Dendritic cell treated with granulocyte-macrophage colony-stimulating factor and Interleukin-4, amounts not matched to agents 40 ng/mL and 50 ng/mL, for 4 days (primary cell): ENCODE measurements around the gene PCBP3.
"Not testable (repeated sequence)": the region's sequence is repeated elsewhere in the genome, so short reads cannot be mapped to it uniquely, and the experiment has no call there.

Source experiments
- H3K27ac Mint-ChIP-seq: one replicate; pipeline ENCODE4 v1.8.0; 2022; ENCODE audit warnings: mild to moderate bottlenecking, mixed read lengths
- H3K27me3 Mint-ChIP-seq: one replicate; pipeline ENCODE4 v1.8.0; 2022; ENCODE audit warnings: mild to moderate bottlenecking, mixed read lengths
- H3K36me3 Mint-ChIP-seq: one replicate; pipeline ENCODE4 v1.8.0; 2022; ENCODE audit warnings: low read depth, mixed read lengths
- H3K4me1 Mint-ChIP-seq: one replicate; pipeline ENCODE4 v1.8.0; 2022; ENCODE audit warnings: low read depth, mixed read lengths
- H3K4me3 Mint-ChIP-seq: one replicate; pipeline ENCODE4 v1.8.0; 2022; ENCODE audit warnings: mild to moderate bottlenecking, moderate library complexity, mixed read lengths
- H3K9me3 Mint-ChIP-seq: one replicate; pipeline ENCODE4 v1.8.0; 2022; ENCODE audit warnings: mixed read lengths
- intact Hi-C: fragments of 100-400 bp; cut with micrococcal nuclease; formaldehyde crosslinking; loops from one replicate; pipeline ENCODE4 v1.15.0; 2022

The PCBP3 gene

DNA sequence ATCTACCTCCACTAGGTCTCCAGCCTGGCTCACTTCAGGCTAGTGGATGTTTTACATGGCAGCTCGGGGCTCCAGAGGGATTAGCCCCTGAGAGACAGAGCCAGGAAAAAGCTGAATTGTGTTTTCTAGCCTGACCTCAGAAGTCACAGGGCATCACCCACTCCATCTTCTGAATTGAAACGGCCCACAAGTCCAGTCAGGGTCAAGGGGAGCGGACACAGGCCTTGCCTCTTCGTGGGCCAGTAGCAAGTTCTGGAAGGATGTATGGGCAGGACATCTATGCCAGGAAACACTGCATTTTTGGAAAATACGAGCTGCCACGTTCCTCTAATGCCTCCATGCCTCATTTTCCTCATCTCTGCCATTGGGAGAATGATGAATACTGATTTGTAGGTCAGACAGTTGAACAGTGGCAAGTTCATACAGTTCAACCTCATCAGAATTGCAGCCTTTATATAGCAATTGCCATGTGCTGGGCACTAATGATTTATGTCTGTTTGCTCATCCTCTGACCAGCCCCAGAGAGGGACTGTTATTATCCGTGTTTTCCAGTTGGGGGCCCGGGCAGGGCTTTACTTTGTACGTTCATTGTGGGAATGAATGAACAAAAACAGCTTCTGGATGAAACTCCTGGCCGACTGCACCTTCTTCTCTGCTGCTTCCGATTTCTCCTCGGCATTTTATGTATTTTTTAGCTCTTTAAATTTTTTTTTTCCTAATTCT, 23.2 kb upstream of the PCBP3 start:
- Mint-ChIP-seq H3K9me3 (peaks cover 10% of the 10 kb centered on the region), H3K27me3 (peaks cover 6% of the 10 kb centered on the region), H3K36me3 (no peaks in the 10 kb centered on the region), H3K4me3 (no peak overlapping the region), H3K27ac (no peak overlapping the region), H3K4me1 (peaks cover 8% of the 10 kb centered on the region)
- intact Hi-C loops = no loop called here

- H3K27me3 Mint-ChIP-seq, H3K4me1 Mint-ChIP-seq, H3K27ac Mint-ChIP-seq: not testable (repeated sequence)
Measured at GRCh38 chr21:45621435-45622331, 21.8 kb upstream of the PCBP3 start.

DNA sequence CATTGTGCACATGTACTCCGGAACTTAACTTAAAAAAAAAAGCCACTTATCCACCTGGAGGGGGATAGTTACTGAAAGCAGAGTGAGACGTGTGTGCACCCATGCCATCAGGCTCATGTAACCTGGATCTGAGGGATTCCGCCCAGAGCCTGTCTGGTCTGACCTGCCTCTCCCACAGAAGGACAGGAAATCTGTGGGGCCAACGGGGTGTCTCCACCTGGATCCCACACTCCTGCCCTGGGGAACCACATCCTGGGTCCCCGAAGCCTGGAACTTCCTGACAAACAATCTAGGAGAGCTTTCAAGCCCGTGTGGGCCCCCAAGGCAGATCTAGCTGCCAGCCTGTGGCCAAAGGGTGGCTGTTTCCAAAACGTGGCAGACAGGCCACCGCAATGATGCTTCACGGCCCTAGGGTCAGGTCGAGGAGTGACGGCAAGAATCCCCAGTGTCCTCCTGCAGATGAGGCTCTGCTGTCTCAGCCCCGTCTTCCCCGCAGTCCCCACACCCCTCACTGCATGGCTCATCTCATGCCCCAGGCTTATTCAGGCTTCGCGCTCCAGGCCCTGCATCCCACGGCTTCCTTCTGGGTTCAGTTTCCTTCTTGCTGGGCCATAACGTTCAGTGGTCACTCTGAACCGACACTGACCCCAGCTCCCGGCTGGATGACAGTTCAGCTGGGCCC, 21.0 kb upstream of the PCBP3 start:
- H3K4me3 Mint-ChIP-seq = no peak overlapping the region
- H3K27me3 Mint-ChIP-seq = peaks cover 4% of the 10 kb centered on the region
- H3K9me3 Mint-ChIP-seq = peaks cover 10% of the 10 kb centered on the region
- H3K36me3 Mint-ChIP-seq = no peaks in the 10 kb centered on the region
- H3K4me1 Mint-ChIP-seq = peaks cover 8% of the 10 kb centered on the region
- H3K27ac Mint-ChIP-seq = no peak overlapping the region
- intact Hi-C loops = no loop called here

More at GRCh38 chr21:45621435-45622331, 21.8 kb upstream of the PCBP3 start:
- H3K4me3 Mint-ChIP-seq, H3K36me3 Mint-ChIP-seq, intact Hi-C loops: not testable (repeated sequence)
- peaks cover 10% of the 10 kb centered on the region for H3K9me3 Mint-ChIP-seq

DNA sequence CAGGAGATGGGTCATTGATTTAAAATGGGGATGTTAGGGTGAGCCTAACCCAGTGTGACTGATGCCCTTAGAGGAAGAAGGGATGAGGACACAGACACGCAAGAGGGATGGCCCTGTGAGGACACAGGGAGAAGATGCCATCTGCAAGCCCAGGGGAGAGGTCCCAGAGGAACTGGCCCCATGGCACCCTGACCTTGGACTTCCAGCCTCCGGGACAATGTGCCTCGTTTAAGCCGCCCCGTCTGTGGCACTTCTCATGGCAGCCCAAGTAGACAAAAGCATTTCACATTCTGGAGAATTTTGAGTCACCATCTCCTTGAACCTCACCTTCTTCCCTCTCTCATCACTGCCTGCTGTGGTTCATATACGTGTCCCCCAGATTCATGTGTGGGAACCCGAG, 20.1 kb upstream of the PCBP3 start:
- Mint-ChIP-seq H3K27ac (no peak overlapping the region), H3K27me3 (peaks cover 8% of the 10 kb centered on the region), H3K36me3 (no peaks in the 10 kb centered on the region), H3K4me3 (no peak overlapping the region), H3K4me1 (peaks cover 4% of the 10 kb centered on the region), H3K9me3 (peaks cover 10% of the 10 kb centered on the region)
- intact Hi-C loops = no loop called here

GRCh38 chr21:45626127-45626526, 17.4 kb upstream of the PCBP3 start:
- H3K27me3 Mint-ChIP-seq, H3K36me3 Mint-ChIP-seq, H3K4me1 Mint-ChIP-seq, H3K27ac Mint-ChIP-seq, intact Hi-C loops, H3K4me3 Mint-ChIP-seq, H3K9me3 Mint-ChIP-seq: not testable (repeated sequence)

GRCh38 chr21:45629046-45629981, 14.2 kb upstream of the PCBP3 start:
- H3K4me3 Mint-ChIP-seq = no peak overlapping the region
- intact Hi-C loops = no loop called here
- no peaks in the 10 kb centered on the region for H3K36me3 Mint-ChIP-seq
- peaks cover 7% of the 10 kb centered on the region for H3K27me3 Mint-ChIP-seq
- no peaks in the 10 kb centered on the region for H3K4me1 Mint-ChIP-seq
- H3K9me3 Mint-ChIP-seq = no peaks in the 10 kb centered on the region
- H3K27ac Mint-ChIP-seq = no peak overlapping the region

DNA sequence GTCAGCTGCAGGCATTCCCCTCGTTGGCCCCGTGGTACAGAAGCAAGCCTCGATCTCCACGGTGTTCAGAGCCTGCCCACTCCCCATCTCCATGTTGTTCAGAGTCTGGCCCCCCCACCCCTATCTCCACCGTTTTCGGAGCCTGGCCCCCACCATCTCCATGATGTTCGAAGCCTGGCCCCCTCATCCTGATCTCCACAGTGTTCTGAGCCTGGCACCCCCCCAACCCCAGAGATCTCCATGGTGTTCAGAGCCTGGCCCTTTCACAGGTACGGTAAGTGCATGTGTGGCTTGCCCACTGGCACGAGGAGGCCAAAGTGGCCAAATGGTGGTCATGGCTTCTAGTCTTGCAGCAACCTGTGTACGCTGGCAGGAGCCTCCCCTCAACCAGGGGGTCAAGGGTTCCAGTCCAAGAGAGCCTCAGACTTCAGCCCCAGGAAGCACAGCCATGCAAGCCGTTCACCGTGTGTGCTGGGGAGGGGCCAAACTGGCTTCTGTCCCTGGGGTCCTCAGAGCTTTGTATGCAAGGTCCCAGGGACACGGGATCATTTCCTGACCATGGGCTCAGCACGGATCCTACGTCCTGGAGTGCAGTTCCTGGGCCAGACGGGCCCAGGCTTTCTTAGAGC, 13.3 kb upstream of the PCBP3 start:
- no peaks in the 10 kb centered on the region for H3K36me3 Mint-ChIP-seq
- H3K27ac Mint-ChIP-seq = no peak overlapping the region
- no peaks in the 10 kb centered on the region for H3K4me1 Mint-ChIP-seq
- no peaks in the 10 kb centered on the region for H3K9me3 Mint-ChIP-seq
- H3K27me3 Mint-ChIP-seq = peaks cover 4% of the 10 kb centered on the region
- no peak overlapping the region for H3K4me3 Mint-ChIP-seq
- intact Hi-C loops = no loop called here

DNA sequence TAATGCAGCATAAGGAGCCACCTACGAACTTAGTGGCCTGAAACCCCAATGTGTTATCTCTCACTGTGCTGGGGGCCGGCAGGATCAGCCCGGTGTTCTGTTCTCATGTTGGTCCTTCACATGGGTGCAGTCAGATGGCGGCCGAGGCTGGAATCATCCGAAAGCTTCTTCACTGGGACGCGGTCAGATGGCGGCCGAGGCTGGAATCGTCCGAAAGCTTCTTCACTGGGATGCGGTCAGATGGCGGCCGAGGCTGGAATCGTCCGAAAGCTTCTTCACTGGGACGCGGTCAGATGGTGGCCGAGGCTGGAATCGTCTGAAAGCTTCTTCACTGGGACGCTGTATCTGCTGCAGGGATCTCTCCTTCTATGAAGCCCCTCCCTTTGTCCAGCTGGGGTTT, 12.6 kb upstream of the PCBP3 start:
- peaks cover 4% of the 10 kb centered on the region for H3K27me3 Mint-ChIP-seq
- H3K27ac Mint-ChIP-seq = no peak overlapping the region
- no peaks in the 10 kb centered on the region for H3K9me3 Mint-ChIP-seq
- no peaks in the 10 kb centered on the region for H3K36me3 Mint-ChIP-seq
- no peaks in the 10 kb centered on the region for H3K4me1 Mint-ChIP-seq
- H3K4me3 Mint-ChIP-seq = no peak overlapping the region
- intact Hi-C loops = no loop called here

DNA sequence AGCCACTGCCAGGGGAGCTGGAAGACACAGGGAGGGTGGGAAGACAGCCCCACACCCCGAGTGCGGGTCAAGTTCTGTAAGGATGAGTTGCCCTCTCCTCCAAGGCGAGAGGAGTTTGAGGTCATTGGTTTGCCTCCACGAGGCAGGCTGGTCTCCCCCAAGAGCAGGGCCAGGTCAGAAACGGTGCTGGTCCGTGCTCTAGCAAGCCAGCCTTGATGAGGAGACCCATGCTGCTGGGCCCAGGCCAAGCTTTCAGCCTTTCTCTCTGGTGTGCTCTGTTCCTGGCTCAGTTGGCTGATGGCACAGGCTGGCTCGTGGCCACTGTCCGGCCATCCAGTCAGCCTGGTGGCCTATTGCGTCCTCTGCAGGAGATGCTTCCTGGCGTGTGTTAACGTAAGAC, 12.0 kb upstream of the PCBP3 start:
- Mint-ChIP-seq H3K36me3 (no peaks in the 10 kb centered on the region), H3K27me3 (peaks cover 4% of the 10 kb centered on the region), H3K9me3 (no peaks in the 10 kb centered on the region), H3K4me1 (no peaks in the 10 kb centered on the region), H3K4me3 (no peak overlapping the region), H3K27ac (no peak overlapping the region)
- intact Hi-C loops = no loop called here

DNA sequence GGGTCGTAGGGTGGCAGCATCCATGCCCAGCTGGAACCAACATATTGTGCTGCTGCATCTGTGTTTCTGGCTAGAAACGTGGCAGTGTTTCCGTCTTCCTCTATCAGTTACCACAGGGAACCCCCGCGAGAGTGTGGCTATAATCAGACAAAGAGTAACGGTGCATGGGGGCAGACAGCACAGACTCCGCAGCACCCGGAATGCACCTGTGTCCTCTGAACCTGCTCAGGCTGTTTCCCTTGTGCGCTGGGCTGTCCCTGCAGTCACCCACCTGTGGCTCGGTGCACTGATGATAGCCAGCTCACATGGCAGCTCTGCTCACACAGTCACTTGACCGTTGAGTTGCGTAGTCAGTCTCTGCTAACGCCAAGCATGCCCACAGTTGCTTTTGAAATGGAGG, 11.4 kb upstream of the PCBP3 start:
- Mint-ChIP-seq H3K4me3 (no peak overlapping the region), H3K9me3 (no peaks in the 10 kb centered on the region), H3K4me1 (no peaks in the 10 kb centered on the region), H3K27ac (no peak overlapping the region), H3K36me3 (no peaks in the 10 kb centered on the region), H3K27me3 (peaks cover 4% of the 10 kb centered on the region)
- intact Hi-C loops = no loop called here

DNA sequence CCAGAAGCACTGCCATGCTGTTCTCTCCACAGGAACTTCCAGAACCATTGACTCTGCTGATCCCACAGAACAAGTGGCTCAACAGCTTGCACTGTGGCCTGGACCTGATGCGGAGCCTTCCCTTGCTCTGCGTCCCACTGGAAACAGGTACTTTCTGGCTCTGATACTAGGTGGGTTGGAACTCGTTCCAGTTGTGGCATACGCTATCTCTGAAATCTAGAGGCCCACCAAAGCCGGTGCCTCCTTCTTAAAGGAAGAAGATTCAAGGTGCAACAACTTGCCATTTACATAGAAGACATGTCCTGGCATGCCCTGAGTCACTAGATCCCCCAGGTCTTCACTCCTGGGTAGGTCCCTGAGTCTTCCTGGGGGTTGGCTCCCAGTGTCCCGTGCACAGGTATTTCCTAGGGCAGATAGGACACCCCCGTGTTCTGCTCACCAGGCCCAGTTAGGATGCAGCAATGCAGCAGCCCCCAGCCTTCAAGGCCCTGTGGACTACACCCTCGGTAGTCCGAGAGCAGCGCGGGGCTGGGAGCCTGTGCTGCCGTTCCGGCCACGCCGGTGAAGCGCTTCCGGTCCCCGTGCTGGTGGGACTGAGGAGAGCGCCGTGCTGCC, 10.8 kb upstream of the PCBP3 start:
- intact Hi-C loops = no loop called here
- H3K4me3 Mint-ChIP-seq = no peak overlapping the region

GRCh38 chr21:45634511-45635183, 8.9 kb upstream of the PCBP3 start:
- H3K4me3 Mint-ChIP-seq = no peak overlapping the region
- intact Hi-C loops = no loop called here
- no peaks in the 10 kb centered on the region for H3K27me3 Mint-ChIP-seq
- H3K9me3 Mint-ChIP-seq = no peaks in the 10 kb centered on the region
- no peaks in the 10 kb centered on the region for H3K4me1 Mint-ChIP-seq
- no peaks in the 10 kb centered on the region for H3K36me3 Mint-ChIP-seq
- no peak overlapping the region for H3K27ac Mint-ChIP-seq

More for the DNA sequence above, 10.8 kb upstream of the PCBP3 start:
- H3K4me1 Mint-ChIP-seq = no peaks in the 10 kb centered on the region
- no peaks in the 10 kb centered on the region for H3K36me3 Mint-ChIP-seq
- H3K27ac Mint-ChIP-seq = no peak overlapping the region
- no peaks in the 10 kb centered on the region for H3K9me3 Mint-ChIP-seq
- peaks cover 4% of the 10 kb centered on the region for H3K27me3 Mint-ChIP-seq
